H1 (cell line): ENCODE measurements around the gene SHC3. TPM values are rescaled to one million over a fixed set of nuclear protein-coding genes. Genes with fewer than 3 reads are reported as not detected.

Source experiments
- SIRT6 ChIP-seq: IDR thresholded peaks from one replicate; pipeline ENCODE4 v1.7.1; 2012; ENCODE audit warnings: low read length, inconsistent platforms
- polyA plus RNA-seq, 7 experiments: library from polyadenylated mRNA; depleted of rRNA in 3 of 7; stranded (reverse) in 5 of 7; unstranded in 2 of 7; fragments of >200 nt in 5 of 7; fragments of 200-250 nt in 2 of 7; gene quantifications; 1 replicate in 5 of 7; 2 replicates in 1 of 7; 4 replicates in 1 of 7; pipeline versions ENCODE4 v1.2.1 to v1.2.3, GENCODE V29; 2011 to 2013; ENCODE audit warnings: missing spikeins in 2 of 7, mixed read lengths in 2 of 7
- total RNA-seq: library from RNA; stranded (reverse); fragmentation: NEBNext Ultra II Directional; extraction: Animal tissue kit (Norgen Biotek cat#: 25700); gene quantifications from 2 replicates; pipeline ENCODE4 v1.2.1, GENCODE V29; 2021
- TF ChIP-seq, protein P1 (sequence below): fragments of 300-600 bp; sonication (generic); IDR thresholded peaks from 2 replicates; pipeline ENCODE4 v1.7.1; 2012; ENCODE audit warnings: low read length, moderate library complexity, mild to moderate bottlenecking, inconsistent platforms; ENCODE audit not compliant: insufficient replicate concordance

The SHC3 gene
- total and polyA plus RNA-seq, 2 of the 8 experiments (the other 6 are each of a cell fraction or from before 2014, with no cell fraction given) = 1.4 to 7.1 TPM

DNA sequence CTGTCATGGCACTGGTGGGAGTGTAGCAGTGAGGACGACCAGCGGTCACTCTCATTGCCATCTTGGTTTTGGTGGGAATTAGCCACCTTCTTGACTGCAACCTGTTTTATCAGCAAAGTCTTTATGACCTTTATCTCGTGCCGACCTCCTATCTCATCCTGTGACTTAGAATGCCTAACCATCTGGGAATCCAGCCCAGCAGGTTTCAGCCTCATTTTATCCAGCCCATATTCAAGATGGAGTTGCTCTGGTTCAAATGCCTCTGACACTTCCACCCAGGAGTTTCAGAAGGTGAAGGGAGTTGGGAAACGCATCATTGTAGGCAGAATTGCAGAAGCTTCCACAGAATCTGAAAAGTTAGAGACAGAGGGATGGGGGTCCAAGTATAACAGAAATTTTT, 35.4 kb downstream of the SHC3 start (continued):
- TF ChIP-seq, protein P1, sequence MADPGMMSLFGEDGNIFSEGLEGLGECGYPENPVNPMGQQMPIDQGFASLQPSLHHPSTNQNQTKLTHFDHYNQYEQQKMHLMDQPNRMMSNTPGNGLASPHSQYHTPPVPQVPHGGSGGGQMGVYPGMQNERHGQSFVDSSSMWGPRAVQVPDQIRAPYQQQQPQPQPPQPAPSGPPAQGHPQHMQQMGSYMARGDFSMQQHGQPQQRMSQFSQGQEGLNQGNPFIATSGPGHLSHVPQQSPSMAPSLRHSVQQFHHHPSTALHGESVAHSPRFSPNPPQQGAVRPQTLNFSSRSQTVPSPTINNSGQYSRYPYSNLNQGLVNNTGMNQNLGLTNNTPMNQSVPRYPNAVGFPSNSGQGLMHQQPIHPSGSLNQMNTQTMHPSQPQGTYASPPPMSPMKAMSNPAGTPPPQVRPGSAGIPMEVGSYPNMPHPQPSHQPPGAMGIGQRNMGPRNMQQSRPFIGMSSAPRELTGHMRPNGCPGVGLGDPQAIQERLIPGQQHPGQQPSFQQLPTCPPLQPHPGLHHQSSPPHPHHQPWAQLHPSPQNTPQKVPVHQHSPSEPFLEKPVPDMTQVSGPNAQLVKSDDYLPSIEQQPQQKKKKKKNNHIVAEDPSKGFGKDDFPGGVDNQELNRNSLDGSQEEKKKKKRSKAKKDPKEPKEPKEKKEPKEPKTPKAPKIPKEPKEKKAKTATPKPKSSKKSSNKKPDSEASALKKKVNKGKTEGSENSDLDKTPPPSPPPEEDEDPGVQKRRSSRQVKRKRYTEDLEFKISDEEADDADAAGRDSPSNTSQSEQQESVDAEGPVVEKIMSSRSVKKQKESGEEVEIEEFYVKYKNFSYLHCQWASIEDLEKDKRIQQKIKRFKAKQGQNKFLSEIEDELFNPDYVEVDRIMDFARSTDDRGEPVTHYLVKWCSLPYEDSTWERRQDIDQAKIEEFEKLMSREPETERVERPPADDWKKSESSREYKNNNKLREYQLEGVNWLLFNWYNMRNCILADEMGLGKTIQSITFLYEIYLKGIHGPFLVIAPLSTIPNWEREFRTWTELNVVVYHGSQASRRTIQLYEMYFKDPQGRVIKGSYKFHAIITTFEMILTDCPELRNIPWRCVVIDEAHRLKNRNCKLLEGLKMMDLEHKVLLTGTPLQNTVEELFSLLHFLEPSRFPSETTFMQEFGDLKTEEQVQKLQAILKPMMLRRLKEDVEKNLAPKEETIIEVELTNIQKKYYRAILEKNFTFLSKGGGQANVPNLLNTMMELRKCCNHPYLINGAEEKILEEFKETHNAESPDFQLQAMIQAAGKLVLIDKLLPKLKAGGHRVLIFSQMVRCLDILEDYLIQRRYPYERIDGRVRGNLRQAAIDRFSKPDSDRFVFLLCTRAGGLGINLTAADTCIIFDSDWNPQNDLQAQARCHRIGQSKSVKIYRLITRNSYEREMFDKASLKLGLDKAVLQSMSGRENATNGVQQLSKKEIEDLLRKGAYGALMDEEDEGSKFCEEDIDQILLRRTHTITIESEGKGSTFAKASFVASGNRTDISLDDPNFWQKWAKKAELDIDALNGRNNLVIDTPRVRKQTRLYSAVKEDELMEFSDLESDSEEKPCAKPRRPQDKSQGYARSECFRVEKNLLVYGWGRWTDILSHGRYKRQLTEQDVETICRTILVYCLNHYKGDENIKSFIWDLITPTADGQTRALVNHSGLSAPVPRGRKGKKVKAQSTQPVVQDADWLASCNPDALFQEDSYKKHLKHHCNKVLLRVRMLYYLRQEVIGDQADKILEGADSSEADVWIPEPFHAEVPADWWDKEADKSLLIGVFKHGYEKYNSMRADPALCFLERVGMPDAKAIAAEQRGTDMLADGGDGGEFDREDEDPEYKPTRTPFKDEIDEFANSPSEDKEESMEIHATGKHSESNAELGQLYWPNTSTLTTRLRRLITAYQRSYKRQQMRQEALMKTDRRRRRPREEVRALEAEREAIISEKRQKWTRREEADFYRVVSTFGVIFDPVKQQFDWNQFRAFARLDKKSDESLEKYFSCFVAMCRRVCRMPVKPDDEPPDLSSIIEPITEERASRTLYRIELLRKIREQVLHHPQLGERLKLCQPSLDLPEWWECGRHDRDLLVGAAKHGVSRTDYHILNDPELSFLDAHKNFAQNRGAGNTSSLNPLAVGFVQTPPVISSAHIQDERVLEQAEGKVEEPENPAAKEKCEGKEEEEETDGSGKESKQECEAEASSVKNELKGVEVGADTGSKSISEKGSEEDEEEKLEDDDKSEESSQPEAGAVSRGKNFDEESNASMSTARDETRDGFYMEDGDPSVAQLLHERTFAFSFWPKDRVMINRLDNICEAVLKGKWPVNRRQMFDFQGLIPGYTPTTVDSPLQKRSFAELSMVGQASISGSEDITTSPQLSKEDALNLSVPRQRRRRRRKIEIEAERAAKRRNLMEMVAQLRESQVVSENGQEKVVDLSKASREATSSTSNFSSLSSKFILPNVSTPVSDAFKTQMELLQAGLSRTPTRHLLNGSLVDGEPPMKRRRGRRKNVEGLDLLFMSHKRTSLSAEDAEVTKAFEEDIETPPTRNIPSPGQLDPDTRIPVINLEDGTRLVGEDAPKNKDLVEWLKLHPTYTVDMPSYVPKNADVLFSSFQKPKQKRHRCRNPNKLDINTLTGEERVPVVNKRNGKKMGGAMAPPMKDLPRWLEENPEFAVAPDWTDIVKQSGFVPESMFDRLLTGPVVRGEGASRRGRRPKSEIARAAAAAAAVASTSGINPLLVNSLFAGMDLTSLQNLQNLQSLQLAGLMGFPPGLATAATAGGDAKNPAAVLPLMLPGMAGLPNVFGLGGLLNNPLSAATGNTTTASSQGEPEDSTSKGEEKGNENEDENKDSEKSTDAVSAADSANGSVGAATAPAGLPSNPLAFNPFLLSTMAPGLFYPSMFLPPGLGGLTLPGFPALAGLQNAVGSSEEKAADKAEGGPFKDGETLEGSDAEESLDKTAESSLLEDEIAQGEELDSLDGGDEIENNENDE = no peak
- no peak for TF ChIP-seq SIRT6
- TF ChIP-seq, all 59 proteins: peak for 0
